NCI-H2227 (cell line): ENCODE measurements around the gene MRPS23.
"Not testable (repeated sequence)": the region's sequence is repeated elsewhere in the genome, so short reads cannot be mapped to it uniquely, and the experiment has no call there.

ENCODE experiments used
- DNase-seq: peaks from one replicate; lab custom pipeline; 2025; ENCODE audit not compliant: unreplicated experiment; lab: John Stamatoyannopoulos, UW

The MRPS23 gene

DNA sequence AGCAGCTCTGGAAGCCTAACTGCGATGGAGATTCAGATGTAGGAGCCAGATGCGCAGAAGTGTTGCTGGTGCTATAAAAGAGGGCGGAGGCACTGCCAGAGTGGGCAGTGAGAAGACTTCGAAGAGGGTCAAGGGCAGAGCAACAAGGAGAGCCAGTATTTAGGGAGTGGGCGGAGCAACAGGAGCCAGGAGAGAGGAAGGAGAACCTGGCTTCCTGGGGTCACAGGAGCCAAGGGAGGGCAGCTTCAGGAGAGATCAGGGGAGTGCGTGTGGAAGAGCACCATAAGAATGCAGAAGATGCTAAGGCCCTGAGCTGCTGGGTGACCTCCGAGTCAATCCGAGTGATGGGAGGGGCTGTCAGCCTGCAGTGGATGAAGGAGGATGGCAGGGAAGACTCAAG, 14.4 kb upstream of the MRPS23 start:
- no peak for DNase-seq

DNA sequence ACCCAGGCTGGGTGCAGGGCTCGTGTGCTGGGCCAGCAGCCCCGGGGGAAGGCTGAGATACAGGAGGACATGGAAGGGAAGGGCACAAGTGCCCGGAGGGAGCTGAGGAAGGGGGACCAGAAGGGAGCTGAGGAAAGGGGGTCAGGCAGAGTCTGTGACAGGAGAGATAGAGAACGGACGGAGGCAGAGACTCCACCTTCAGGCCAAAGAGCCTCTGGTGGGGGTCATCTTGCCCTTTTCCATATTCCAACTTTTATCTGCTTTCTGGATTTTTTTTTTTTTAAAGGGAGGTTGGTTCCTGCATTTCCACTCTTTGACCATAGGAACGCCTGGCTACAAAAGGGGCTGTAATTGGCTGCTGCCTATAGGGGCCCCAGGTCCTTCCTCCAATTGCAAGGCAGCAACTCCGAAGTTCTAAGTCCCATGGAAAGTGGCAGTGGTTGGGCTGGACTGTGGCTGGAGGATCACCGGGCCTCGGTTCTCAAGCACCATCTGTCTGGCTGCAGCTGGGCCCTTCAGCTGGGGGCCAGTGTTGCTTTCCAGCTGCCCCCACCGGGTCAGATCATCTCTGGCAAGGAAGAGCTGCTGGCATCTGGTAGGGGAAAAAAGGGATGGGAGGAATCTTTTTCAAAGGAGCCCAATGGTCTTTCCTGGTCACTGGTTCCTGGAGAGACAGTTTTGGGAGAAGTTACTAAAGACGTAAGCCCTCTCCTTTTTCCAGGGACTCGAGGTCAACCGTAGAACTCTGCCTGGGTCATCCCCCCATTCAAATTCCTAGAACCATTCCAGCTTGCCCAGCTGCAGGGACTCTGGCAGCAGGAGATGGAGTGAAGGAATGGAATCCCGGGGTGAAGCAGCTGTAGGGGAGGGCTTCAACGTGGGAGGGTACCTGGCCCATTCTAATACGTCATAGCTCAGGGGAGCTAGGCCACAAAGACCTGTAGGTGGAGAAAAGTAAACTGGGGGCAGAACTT, 13.1 kb upstream of the MRPS23 start:
- DNase-seq = no peak

DNA sequence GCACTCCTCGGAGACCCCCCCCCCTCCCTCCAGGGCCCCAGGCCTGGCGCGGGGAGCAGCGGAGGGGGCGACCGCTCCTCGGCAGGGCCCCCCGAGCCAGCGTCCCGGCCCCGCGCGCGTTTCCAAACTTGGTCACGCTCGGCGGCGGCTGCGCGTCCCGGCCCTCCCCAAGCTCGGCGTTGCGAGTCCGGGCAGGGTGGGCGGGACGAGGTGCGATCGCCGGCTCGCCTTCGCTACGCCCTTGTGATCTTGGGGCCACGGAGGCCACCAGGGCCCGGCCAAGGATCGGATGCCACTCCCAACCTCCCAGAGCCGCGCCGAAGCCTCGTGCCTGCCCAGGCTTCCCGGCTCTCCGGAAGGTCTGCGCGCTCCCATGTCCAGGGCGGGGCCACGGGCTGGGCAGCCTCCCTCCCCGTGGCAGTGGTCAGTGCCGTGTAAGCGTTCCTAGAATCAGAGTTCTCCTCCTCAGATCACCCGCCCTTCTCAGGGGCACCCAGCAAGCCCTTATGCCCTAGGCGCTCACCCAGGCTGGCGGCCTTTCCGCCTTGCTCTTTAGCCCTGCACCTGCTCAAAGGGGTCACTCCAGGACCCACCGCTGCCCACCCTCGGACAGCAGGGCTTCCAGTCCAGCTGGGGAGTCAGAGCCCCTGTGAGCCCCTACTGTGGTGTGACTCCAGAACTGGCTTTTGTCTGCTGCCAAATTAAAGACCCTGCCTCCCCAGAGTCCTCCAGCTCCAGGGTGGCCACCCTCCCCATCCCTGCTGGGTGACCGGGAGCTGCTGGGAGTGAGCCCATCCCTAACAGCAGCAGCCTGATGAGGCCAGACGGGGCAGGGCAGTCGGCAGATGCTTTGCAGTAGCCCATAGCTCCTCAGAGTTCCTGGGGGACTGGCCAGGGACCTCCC, 12.2 kb upstream of the MRPS23 start:
- peak; percentile 21 for DNase-seq

DNA sequence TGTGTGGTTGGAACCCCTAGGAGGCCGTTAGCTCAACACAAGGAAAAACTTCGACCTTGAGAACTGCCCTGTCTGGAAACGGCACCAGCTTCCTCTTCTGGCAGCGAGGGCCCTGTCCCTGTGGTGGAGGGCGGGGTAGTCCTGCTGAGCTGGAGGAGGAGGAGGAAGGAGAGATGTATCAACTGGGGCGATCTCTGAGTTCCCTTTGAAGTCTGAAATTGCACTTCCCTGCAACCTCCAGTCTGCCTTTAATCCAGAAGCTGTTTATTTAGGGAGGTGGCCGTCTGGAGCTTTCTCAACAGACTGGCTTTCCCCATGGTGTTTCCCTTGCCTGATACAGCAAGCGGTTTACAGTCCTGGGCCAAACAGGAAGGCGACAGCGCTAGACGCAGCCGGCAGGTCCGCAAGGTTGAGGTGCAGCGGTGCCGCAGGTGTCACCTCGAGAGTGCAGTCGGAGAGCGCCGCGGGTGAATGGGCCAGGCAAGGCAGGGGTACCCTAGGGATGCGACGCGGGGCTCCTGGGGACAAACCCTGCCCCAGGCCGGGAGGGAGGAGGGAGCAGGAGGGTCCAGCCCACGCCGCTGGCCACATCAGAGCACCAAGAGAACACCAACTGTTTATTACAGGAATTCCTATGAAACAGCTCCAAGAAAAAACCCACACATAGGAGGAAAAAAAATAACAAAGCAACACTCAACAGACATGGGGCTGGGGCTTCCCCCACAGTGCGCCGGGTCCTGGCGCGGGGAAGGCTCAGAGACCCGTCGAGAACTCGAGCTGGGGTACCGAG, 11.4 kb upstream of the MRPS23 start:
- DNase-seq = no peak

DNA sequence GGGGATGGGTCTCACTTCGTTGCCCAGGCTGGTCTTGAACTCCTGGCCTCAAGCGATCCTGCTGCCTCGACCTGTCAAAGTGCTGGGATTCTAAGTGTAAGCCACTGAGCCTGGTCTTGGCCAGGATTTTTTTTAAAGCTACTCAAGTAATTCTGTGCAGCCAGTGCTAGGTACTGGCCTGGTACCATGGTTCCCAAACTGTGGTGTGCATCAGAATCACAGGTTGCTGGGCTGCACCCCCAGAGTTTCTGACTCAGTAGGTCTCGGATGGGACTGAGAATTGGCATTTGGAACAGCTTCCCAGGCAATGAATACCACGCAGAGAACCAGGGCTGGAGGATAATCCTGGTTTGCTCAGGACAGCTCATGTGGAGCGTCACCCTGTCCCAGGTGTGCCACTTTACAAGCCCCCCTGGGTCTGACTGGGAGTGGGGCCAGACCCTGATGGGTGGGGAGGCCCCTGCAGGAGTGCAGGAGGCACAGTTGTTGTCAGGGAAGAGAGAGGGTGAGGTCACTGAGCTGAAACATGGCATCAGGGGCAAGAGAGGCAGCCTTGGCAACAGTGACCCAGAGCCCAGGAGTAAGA, 10.7 kb upstream of the MRPS23 start:
- DNase-seq = no peak

DNA sequence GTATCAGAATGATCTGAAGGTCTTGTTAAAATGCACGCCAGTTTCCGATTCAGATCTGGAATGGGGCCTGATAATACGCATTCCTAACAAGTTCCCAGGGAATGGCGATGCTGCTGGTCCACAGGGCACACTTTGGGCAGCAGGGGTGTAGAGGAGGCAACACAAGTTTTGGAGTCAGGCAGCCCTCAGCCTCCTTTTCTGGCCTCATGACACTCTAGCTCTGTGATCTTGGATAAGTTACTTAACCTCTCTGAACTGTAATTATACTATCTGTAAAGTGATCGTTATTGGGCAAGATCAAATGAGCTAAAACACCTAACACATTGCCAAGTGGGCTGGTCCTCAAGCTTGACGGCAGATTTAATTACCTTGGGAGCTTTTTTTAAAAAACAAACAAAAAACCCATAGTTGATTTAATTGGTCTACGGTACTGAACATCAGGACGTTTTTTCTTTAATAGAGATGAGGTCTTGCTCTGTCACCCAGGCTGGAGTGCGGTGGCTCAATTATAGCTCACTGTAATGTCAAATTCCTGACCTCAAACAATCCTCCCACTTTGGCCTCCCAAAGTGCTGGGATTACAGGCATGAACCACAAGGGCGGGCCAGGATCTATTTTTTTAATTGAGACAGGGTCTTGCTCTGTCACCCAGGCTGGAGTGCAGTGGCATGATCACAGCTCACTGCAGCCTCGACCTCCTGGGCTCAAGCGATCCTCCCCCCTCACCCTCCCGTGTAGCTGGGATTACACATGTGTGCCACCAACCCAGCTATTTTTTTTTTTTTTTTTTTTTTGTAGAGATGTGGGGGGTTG, 10.0 kb upstream of the MRPS23 start:
- no peak for DNase-seq

DNA sequence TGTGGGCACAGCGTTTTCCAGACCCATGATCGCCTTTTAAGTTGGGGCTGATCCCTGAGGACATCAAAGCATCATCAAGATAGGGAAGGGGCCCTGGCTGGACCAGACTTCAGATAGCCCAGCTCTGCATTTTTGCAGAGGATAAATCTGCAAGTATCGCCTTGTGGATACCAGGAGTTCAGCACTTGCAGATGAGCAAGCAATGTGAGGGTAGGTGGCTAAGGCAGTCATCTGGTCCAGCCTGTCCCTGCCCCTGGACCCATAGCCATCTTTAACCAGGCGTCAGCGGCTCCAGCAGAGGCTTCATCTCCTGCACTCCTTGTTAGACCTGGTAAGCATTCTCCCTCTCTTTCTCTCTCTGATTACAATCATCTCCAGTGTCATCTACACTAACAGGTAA, 9.0 kb upstream of the MRPS23 start:
- no peak for DNase-seq

DNA sequence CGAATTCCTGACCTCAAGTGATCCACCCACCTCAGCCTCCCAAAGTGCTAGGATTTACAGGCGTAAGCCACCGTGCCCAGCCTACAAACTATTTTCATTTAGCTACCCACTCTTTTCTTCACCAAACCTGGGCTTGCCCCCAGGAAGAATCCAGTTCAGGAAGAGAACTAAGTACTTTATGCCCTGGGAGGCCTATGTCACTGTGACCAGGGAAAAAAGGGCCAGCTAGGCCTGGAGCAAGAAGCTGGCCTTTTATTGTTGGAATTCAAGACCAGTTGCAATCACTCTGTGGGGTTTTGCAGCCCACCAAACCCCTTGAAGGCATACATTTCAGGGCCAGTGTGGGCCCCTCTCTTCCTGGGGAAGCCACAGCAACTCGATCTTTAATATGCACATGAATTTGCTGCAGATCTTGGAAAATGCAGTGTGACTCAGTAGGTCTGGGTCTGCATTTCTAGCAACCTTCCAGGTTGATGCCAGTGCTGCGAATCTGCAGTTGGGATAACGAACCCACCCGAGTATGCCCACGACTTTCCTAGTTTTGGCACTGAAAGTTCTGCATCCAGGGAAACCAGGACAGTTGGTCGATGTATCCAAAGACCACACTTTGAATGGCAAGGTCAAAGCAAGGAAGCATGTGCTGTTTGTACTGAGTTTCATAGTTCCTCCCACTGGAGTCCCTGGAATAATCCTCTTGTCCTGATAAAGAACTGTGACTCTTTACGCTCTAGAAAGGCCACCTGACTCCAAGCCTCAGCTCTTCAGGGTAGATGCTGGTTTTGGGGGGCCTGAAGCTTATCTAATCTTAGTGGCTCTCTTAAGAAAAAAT, 7.2 kb upstream of the MRPS23 start:
- DNase-seq = no peak

DNA sequence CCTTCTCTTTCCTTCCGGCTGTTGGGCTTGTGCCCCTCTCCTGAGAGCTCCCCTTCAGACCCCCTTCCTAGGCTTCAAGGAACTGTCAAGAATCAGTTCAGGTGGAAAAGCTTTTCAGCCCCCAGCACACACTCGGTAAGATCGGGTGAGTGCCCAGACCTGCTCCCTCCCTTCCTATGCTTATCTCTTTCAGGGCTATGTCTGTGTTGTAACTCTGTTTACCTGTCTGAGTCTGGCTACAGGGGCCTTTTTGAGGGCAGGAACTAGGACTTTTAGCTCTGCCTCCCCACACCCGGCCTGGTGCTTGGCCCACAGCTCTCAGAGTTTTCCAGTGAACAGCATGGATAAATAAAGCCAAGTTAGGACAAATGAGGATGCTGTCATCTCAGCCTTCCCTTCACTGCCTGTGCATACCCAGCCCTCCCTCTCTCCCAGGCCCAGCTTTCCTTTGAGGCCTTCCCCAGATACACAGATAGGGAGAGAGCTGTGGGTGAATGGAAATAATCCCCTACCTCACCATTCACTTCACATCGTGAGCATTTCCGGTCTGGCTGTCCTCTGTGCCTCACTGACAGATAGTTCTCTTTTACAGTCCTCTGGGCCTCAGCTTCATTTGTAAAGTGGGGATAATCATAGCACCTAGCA, 5.7 kb upstream of the MRPS23 start:
- no peak for DNase-seq

DNA sequence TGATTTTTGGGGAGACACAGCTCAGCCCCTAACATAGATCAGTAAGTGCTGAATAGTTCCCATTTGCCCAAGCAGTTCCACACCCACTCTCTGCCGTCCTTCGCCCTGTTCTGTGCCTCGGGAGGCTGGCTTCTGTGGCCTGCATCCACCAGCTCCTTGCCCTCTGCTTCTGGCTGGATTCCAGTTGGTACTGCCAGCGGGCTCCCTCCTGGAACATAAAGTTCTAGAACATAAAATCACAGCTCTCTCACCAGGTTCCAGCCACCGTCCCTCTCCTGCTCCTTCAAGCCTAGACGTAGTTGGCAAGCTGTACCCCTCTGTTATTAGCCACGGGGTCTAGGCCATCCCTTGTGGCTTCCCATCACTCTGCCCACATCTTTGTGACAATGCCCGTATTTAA, 3.9 kb upstream of the MRPS23 start:
- no peak for DNase-seq

DNA sequence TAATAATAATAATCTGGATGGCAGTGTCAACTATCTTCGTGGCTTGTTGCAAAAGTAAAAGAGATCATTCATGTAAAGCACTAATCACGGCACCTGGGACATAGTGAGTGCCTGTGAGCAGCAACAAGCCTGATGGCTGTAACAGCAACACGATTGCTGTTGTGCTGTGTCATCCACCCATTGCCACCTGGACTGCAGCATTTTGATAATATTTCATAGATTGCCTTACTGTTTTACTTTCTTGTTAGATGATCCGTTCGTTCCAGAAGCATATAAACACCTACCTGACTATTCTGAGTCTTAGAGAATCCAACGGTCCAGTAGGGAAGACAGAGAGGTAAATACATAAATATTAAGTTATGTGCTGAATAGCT, 3.1 kb upstream of the MRPS23 start:
- DNase-seq = no peak

DNA sequence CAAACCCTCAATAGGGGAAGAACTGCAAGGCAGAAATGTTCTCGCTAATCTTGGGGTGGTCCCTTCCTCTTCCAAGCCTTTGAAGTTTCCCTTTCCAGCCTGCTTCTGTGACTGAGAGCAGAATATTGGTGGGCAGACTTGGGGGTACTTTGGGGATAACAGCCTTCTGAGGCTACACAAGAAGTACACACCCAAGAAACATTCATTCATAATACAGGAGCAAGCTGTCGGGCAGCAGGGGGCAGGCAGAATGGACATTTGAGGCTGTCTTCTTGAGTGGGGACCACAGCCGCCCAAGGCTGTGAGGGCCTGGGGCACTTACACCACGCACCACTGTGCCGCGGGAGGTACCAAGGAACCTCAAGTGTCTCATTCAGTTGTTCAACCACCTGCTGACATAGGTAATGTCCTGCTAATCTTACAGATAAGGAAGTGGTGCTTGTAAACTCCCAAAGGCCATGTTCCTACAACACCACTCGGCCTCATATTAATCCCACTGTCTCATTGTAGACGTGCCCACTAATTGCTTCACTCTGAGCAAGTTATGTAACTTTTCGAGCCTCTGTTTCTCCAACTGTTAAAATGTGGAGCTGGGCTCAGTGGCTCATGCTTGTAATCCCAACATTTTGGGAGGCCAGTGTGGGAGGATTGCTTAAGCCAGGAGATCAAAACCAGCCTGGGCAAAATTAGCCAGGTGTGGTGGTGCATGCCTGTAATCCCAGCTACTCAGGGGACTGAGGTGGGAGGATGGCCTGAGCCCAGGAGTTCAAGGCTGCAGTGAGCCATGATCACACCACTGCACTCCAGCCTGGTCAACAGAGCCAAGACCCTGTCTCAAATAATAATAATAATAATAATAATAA, 2.5 kb upstream of the MRPS23 start:
- DNase-seq = no peak

DNA sequence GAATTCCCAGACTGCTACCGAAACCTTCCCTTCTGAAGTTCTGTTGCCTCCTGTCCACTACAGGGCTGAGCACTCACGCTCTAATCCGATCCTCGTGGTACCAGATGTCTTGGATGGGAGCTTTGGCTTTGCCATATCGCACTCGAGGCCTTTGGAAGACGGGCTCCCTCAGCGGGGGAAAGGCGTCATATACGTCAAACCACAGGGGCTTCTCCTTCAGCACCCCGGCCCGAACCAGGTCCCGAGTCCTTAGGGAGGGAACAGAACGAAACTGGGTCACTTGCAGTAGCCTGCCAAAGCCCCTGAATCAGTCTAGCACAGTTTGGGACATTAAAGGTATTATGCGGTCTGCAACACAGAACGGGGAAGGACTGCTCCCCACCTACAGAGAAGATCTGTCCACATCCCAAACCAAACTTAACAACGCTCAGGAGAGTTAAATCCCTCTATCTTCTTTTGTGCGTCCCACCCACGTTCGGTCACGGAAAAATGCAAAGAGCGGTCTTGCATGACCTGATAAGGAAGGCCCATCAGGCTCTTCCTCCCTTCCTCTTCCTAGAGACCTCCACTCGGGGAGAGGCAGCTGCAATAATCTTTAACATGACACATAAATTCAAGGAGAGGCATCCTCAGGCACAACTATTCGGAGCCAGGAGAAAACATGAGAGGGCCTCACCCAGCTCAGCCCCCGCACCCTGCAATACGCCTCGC, 526 bp downstream of the MRPS23 start:
- DNase-seq = no peak

DNA sequence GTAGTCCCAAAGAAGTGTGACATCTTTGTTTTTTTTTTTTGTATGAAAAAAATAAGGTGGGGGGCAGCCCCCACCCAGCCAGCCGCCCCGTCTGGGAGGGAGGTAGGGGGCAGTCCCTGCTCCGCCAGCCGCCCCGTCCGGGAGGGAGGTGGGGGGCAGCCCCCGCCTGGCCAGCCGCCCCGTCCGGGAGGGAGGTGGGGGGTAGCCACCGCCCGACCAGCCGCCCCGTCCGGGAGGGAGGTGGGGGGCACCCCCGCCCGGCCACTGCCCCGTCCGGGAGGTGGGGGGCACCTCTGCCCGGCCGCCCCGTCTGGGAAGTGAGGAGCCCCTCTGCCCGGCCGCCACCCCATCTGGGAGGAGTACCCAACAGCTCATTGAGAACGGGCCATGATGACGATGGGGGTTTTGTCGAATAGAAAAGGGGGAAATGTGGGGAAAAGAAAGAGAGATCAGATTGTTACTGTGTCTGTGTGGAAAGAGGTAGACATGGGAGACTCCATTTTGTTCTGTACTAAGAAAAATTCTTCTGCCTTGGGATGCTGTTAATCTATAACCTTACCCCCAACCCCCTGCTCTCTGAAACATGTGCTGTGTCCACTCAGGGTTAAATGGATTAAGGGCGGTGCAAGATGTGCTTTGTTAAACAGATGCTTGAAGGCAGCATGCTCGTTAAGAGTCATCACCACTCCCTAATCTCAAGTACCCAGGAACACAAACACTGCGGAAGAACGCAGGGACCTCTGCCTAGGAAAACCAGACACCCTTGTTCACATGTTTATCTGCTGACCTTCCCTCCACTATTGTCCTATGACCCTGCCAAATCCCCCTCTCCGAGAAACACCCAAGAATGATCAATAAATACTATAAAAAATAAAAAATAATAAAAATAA, 3.5 kb downstream of the MRPS23 start:
- not testable (repeated sequence) for DNase-seq

DNA sequence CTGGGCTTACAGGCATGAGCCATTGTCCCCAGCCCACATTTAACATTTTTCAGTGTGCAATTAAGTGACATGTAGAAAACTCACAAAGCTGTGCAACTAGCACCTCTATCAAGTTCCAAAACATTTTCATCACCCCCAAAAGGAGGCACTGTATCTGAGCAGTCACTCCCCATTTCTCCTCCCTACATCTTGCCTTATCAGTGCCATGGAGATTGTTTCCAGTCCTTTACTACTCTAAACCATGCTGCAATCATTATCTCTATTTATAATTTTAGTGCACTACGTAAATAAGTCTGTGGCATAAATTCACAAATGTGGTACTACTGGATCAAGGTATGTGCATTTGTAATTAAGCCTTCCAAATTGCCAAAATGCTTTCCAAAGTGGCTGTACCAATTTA, 7.6 kb downstream of the MRPS23 start:
- no peak for DNase-seq

DNA sequence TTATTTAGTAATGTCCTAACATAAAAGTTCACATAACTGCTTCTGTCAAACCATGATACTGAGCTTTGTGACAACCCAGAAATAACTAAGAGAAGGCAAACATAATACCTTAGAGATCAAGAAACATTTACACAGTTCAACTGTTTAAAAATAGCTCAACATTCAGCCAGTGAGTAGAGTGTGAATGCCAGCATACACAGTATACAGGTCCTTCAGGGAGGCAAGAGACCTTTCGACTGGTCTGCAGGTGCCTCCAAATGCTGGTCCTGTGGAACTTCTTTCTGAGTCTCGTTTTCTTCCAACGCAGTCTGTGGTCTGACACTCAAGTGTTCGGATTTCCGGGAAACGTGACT, 10.3 kb downstream of the MRPS23 start:
- no peak for DNase-seq
